GM18951 (cell line): ENCODE results near the gene CCL18.
"Not testable (repeated sequence)": the region's sequence is repeated elsewhere in the genome, so short reads cannot be mapped to it uniquely, and the experiment has no call there.

Experiments used
- POLR2A ChIP-seq: IDR thresholded peaks from 4 replicates; pipeline ENCODE4 v1.6.1; 2011; ENCODE audit warnings: mild to moderate bottlenecking; ENCODE audit not compliant: insufficient read length, insufficient read depth; ENCODE audit errors: extremely low read depth
- in situ Hi-C: fragments of 300-500 bp; cut with MboI; formaldehyde crosslinking; loops from one replicate; pipeline ENCODE4 v1.12.0; 2022; ENCODE audit warnings: low sequenced_read_pairs, mixed read lengths, inconsistent platforms; ENCODE audit not compliant: unreplicated experiment

Gene CCL18

GRCh38 chr17:36104701-36105181 is 40.7 kb downstream of the CCL18 start:
- in situ Hi-C loops: loop anchor here (10.0 kb wide), 1 partner anchor 110 kb away; the partner anchor contains the start of gene CCL4L2
- no peak for TF ChIP-seq POLR2A

- in situ Hi-C loops: loop anchor here (10.0 kb wide), 1 partner anchor 109 kb away; the partner anchor contains the start of gene CCL4L2
- TF ChIP-seq POLR2A: peak; percentile 18
These were observed 41.9 kb downstream of the CCL18 start for GRCh38 chr17:36105781-36106492.

- in situ Hi-C loops: loop anchor here (10.0 kb wide), 1 partner anchor 108 kb away; the partner anchor contains the start of gene CCL4L2
- TF ChIP-seq POLR2A: peak; percentile 12
These were observed 42.4 kb downstream of the CCL18 start for GRCh38 chr17:36106493-36106835.

GRCh38 chr17:36107660-36108059 is 43.6 kb downstream of the CCL18 start:
- in situ Hi-C loops: loop anchor here (10.0 kb wide), 1 partner anchor 107 kb away; the partner anchor contains the start of gene CCL4L2
- no peak for TF ChIP-seq POLR2A

- in situ Hi-C loops: loop anchor here (10.0 kb wide), 1 partner anchor 107 kb away; the partner anchor contains the start of gene CCL4L2
These were observed 44.2 kb downstream of the CCL18 start for GRCh38 chr17:36108265-36108664.

- TF ChIP-seq POLR2A: no peak
- in situ Hi-C loops: no loop called here
These were observed 47.0 kb downstream of the CCL18 start for GRCh38 chr17:36111068-36111490.

- in situ Hi-C loops: no loop called here
- TF ChIP-seq POLR2A: no peak
These were observed 48.5 kb downstream of the CCL18 start for GRCh38 chr17:36112572-36112971.

- in situ Hi-C loops: not testable (repeated sequence)
These were observed 49.1 kb downstream of the CCL18 start for GRCh38 chr17:36113131-36113530.

- in situ Hi-C loops: not testable (repeated sequence)
These were observed 51.0 kb downstream of the CCL18 start for GRCh38 chr17:36114971-36115648.

- in situ Hi-C loops: not testable (repeated sequence)
These were observed 51.5 kb downstream of the CCL18 start for GRCh38 chr17:36115649-36115977.

- in situ Hi-C loops: no loop called here
- no peak for TF ChIP-seq POLR2A
These were observed 53.7 kb downstream of the CCL18 start for GRCh38 chr17:36117505-36118382.

GRCh38 chr17:36118477-36119353 is 54.6 kb downstream of the CCL18 start:
- no peak for TF ChIP-seq POLR2A
- in situ Hi-C loops: no loop called here

GRCh38 chr17:36120221-36120620 is 56.1 kb downstream of the CCL18 start:
- in situ Hi-C loops: no loop called here
- no peak for TF ChIP-seq POLR2A

- in situ Hi-C loops: not testable (repeated sequence)
These were observed 57.0 kb downstream of the CCL18 start for GRCh38 chr17:36121099-36121498.
